Measurements from ENCODE around the gene ZNF573.

- no peak for TF ChIP-seq CTCF (IDR thresholded peaks at IDR 0.05)
- no peak for TF ChIP-seq EZH2 (IDR thresholded peaks at IDR 0.05; ENCODE audit: borderline replicate concordance, insufficient read depth, low read depth, low read length, poor library complexity, severe bottlenecking)
These were observed 41.0 kb downstream of the ZNF573 start for GRCh38 chr19:37738371-37738770.
